22Rv1 (cell line): ENCODE data around the gene EFEMP1.

ENCODE experiments used
- ZFX ChIP-seq: fragments of 450-650 bp; IDR thresholded peaks from 2 replicates; pipeline ENCODE4 v1.6.1; 2017; ENCODE audit warnings: antibody characterized with exemption, borderline replicate concordance
- TF ChIP-seq, protein P1 (sequence below): fragments of 450-650 bp; IDR thresholded peaks from 2 replicates; pipeline ENCODE4 v1.5.1; 2017; ENCODE audit warnings: mild to moderate bottlenecking

DNA sequence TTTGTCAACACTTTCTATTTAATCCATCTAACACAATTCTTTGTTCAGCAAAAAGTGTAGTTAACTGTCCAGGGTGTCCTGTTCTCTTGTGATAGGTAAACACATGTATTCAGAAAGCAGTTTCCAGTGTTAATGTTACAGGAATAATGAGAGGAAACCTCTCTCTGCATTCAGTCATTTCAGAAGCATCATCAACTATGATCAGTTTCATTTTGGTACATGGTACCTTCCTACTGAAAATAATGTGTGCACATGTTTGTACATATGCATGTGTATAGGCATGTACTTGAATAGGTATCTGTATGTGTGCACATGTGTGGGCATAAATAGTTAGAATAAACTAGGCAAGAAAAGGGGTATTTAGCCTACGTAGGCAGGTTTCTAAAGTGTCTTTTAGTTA lies 16.6 kb downstream of the EFEMP1 start:
- TF ChIP-seq, protein P1, sequence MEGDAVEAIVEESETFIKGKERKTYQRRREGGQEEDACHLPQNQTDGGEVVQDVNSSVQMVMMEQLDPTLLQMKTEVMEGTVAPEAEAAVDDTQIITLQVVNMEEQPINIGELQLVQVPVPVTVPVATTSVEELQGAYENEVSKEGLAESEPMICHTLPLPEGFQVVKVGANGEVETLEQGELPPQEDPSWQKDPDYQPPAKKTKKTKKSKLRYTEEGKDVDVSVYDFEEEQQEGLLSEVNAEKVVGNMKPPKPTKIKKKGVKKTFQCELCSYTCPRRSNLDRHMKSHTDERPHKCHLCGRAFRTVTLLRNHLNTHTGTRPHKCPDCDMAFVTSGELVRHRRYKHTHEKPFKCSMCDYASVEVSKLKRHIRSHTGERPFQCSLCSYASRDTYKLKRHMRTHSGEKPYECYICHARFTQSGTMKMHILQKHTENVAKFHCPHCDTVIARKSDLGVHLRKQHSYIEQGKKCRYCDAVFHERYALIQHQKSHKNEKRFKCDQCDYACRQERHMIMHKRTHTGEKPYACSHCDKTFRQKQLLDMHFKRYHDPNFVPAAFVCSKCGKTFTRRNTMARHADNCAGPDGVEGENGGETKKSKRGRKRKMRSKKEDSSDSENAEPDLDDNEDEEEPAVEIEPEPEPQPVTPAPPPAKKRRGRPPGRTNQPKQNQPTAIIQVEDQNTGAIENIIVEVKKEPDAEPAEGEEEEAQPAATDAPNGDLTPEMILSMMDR, result no peak
- no peak for TF ChIP-seq ZFX
